Measurements from ENCODE around the gene DCDC2C.

DNA sequence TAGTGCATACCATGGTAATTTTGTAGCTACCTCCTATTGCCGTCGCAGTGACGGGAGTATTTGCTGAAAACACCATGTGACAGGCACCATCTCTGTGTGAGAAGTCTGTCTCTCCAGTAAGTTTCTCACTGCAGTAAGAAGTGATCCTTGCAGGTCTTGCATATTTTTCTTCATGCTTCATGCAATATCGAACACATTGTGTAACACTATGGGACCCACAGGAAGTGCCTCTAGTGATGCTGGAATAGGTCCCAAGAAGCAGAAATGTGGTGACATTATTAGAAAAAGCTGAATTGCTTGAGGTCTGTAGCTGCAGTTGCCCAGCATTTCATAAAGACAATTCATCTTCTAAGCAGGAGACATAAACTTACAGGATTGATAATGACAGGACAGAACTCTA lies 167.6 kb downstream of the DCDC2C start:
- TF ChIP-seq CTCF (conservative IDR thresholded peaks at IDR 0.05; ENCODE audit: low read length) = no peak
- TF ChIP-seq EZH2phosphoT487 (IDR thresholded peaks at IDR 0.05; ENCODE audit: borderline replicate concordance) = no peak
